GM23338 (cell line): ENCODE measurements around the gene LRP1B. TPM values are rescaled to one million over a fixed set of nuclear protein-coding genes. Genes with fewer than 3 reads are reported as not detected.

Experiments used
- ATAC-seq: fragments of 200-7000 bp; cut with Tn5 transposase; 3 replicates; pipeline ENCODE4 v1.9.1; 2020
- DNase-seq: peaks from one replicate; pipeline ENCODE4 v3.0.0-alpha.2; 2015; ENCODE audit warnings: low spot score
- H2AFZ ChIP-seq: fragments of 200-600 bp; sonication (generic); 2 replicates; pipeline ENCODE4 v1.8.0; 2016; ENCODE audit warnings: antibody characterized with exemption, mild to moderate bottlenecking, moderate library complexity
- H3F3A ChIP-seq: fragments of 200-600 bp; sonication (generic); replicated peaks from 2 replicates; pipeline ENCODE4 v1.8.0; 2017; ENCODE audit warnings: antibody characterized with exemption, mixed run types, low read depth
- H3K27ac ChIP-seq: fragments of 200-600 bp; sonication (generic); 2 replicates; pipeline ENCODE4 v1.6.1; 2016; ENCODE audit warnings: low read depth
- H3K27me3 ChIP-seq: fragments of 200-600 bp; sonication (generic); 2 replicates; pipeline ENCODE4 v1.8.0; 2016; ENCODE audit warnings: mild to moderate bottlenecking, mixed run types, moderate library complexity; ENCODE audit not compliant: insufficient read depth
- H3K36me3 ChIP-seq: fragments of 200-600 bp; sonication (generic); 2 replicates; pipeline ENCODE4 v1.8.0; 2016; ENCODE audit warnings: mild to moderate bottlenecking; ENCODE audit not compliant: insufficient read depth
- H3K4me1 ChIP-seq: fragments of 200-600 bp; sonication (generic); 2 replicates; pipeline ENCODE4 v1.8.0; 2016; ENCODE audit warnings: mild to moderate bottlenecking, moderate library complexity; ENCODE audit not compliant: insufficient read depth
- H3K4me2 ChIP-seq: fragments of 200-600 bp; sonication (generic); 2 replicates; pipeline ENCODE4 v1.7.1; 2017; ENCODE audit warnings: mixed run types
- H3K4me3 ChIP-seq: fragments of 200-600 bp; sonication (generic); 2 replicates; pipeline ENCODE4 v1.6.1; 2016; ENCODE audit warnings: mixed run types
- H3K79me2 ChIP-seq: fragments of 200-600 bp; sonication (generic); replicated peaks from 2 replicates; pipeline ENCODE4 v1.8.0; 2017; ENCODE audit warnings: mild to moderate bottlenecking; ENCODE audit not compliant: insufficient read depth
- H3K9me2 ChIP-seq: fragments of 200-600 bp; sonication (generic); 2 replicates; pipeline ENCODE4 v1.8.0; 2017; ENCODE audit not compliant: insufficient read depth
- H4K20me1 ChIP-seq: fragments of 200-600 bp; sonication (generic); replicated peaks from 2 replicates; pipeline ENCODE4 v1.8.0; 2017; ENCODE audit warnings: mild to moderate bottlenecking; ENCODE audit not compliant: insufficient read depth
- H3K27ac Mint-ChIP-seq: 2 replicates; pipeline ENCODE4 v1.8.0; 2020; ENCODE audit warnings: inconsistent platforms, mild to moderate bottlenecking, moderate library complexity, mixed read lengths
- H3K27me3 Mint-ChIP-seq: 3 replicates; pipeline ENCODE4 v1.8.0; 2022; ENCODE audit warnings: low read depth, mild to moderate bottlenecking, moderate library complexity, mixed read lengths, inconsistent platforms; ENCODE audit not compliant: insufficient read depth, poor library complexity
- H3K36me3 Mint-ChIP-seq: 3 replicates; pipeline ENCODE4 v1.8.0; 2021; ENCODE audit warnings: low read depth, mild to moderate bottlenecking, inconsistent platforms, moderate library complexity, mixed read lengths
- H3K4me1 Mint-ChIP-seq: 3 replicates; pipeline ENCODE4 v1.8.0; 2020; ENCODE audit warnings: mild to moderate bottlenecking, inconsistent platforms, mixed read lengths
- H3K4me3 Mint-ChIP-seq: 3 replicates; pipeline ENCODE4 v1.8.0; 2021; ENCODE audit warnings: moderate library complexity, mild to moderate bottlenecking, inconsistent platforms, mixed read lengths
- H3K9me3 Mint-ChIP-seq: 3 replicates; pipeline ENCODE4 v1.8.0; 2020; ENCODE audit warnings: moderate library complexity, mild to moderate bottlenecking, inconsistent platforms, mixed read lengths
- CREB1 ChIP-seq: fragments of 250-450 bp; sonication (Bioruptor Pico); IDR thresholded peaks from 2 replicates; pipeline ENCODE4 v1.5.0; 2020; ENCODE audit warnings: low read depth, mild to moderate bottlenecking, moderate library complexity
- STAT1 ChIP-seq: IDR thresholded peaks from one replicate; pipeline ENCODE4 v1.6.1; 2016; ENCODE audit warnings: antibody characterized with exemption; ENCODE audit not compliant: unreplicated experiment
- ZNF114 ChIP-seq: fragments of 250-450 bp; sonication (Bioruptor Pico); IDR thresholded peaks from 2 replicates; pipeline ENCODE4 v1.5.0; 2020; ENCODE audit warnings: mild to moderate bottlenecking, moderate library complexity
- polyA plus RNA-seq: library from polyadenylated mRNA; unstranded; fragments of >200 nt; fragmentation: Nextera tagmentation; extraction: Ambion mirVana; gene quantifications from 2 replicates; pipeline ENCODE4 v1.2.1, GENCODE V29; 2016
- total RNA-seq: library from RNA; depleted of rRNA; stranded (reverse); fragments of >200 nt; shearing (Covaris generic); gene quantifications from 2 replicates; pipeline ENCODE4 v1.2.3, GENCODE V29; 2014
- TF ChIP-seq, protein P1 (sequence below): fragments of 250-450 bp; sonication (Bioruptor Pico); IDR thresholded peaks from 2 replicates; pipeline ENCODE4 v1.5.0; 2020; ENCODE audit warnings: mild to moderate bottlenecking, moderate library complexity
- TF ChIP-seq, protein P2 (sequence below), 2 experiments: fragments of 200-600 bp in 1 of 2; sonication (generic) in 1 of 2; conservative IDR thresholded peaks; 2 replicates each; pipeline versions ENCODE4 v1.5.1 to v1.6.1; 2016 to 2017; ENCODE audit warnings: antibody characterized with exemption in 2 of 2, low read depth in 2 of 2, mild to moderate bottlenecking in 2 of 2, moderate library complexity in 1 of 2

Gene LRP1B
- total and polyA plus RNA-seq, 2 experiments from 2014 or later = 0.15 to 0.97 TPM

DNA sequence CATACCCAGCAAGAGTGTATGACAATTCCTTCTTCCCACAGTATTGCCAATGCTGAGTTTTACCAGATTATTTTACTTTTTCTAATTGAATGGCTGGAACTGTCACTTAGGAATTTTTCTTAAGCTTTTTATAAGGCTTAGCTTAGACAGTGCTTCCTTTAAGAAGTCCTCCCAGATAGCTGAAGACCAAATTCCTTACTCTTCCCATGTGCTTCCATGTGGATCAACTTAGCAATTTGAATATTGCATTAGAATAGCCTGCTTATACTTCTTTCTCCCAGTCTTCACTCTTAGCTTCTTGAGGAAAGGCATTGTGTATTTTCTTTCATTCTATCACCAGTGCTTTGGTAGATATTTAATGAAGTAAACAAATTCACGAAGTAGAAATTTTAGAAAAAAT, 1144.4 kb downstream of the LRP1B start:
- Histone ChIP-seq H3F3A (no peaks in the 10 kb centered on the region), H2AFZ (no peak overlapping the region), H3K27me3 (no peaks in the 10 kb centered on the region), H4K20me1 (no peaks in the 10 kb centered on the region), H3K27ac (no peak overlapping the region), H3K36me3 (no peaks in the 10 kb centered on the region), H3K79me2 (no peaks in the 10 kb centered on the region), H3K4me1 (peaks cover 11% of the 10 kb centered on the region), H3K9me2 (no peaks in the 10 kb centered on the region), H3K4me3 (no peak overlapping the region), H3K4me2 (no peak overlapping the region)
- Mint-ChIP-seq H3K4me1 (peaks cover 7% of the 10 kb centered on the region), H3K27ac (no peak overlapping the region), H3K27me3 (peaks cover 2% of the 10 kb centered on the region), H3K36me3 (no peaks in the 10 kb centered on the region), H3K4me3 (no peak overlapping the region), H3K9me3 (no peaks in the 10 kb centered on the region)
- peak; percentile 38 for ATAC-seq
- DNase-seq = no peak
- TF ChIP-seq STAT1 = no peak
- TF ChIP-seq, protein P1, sequence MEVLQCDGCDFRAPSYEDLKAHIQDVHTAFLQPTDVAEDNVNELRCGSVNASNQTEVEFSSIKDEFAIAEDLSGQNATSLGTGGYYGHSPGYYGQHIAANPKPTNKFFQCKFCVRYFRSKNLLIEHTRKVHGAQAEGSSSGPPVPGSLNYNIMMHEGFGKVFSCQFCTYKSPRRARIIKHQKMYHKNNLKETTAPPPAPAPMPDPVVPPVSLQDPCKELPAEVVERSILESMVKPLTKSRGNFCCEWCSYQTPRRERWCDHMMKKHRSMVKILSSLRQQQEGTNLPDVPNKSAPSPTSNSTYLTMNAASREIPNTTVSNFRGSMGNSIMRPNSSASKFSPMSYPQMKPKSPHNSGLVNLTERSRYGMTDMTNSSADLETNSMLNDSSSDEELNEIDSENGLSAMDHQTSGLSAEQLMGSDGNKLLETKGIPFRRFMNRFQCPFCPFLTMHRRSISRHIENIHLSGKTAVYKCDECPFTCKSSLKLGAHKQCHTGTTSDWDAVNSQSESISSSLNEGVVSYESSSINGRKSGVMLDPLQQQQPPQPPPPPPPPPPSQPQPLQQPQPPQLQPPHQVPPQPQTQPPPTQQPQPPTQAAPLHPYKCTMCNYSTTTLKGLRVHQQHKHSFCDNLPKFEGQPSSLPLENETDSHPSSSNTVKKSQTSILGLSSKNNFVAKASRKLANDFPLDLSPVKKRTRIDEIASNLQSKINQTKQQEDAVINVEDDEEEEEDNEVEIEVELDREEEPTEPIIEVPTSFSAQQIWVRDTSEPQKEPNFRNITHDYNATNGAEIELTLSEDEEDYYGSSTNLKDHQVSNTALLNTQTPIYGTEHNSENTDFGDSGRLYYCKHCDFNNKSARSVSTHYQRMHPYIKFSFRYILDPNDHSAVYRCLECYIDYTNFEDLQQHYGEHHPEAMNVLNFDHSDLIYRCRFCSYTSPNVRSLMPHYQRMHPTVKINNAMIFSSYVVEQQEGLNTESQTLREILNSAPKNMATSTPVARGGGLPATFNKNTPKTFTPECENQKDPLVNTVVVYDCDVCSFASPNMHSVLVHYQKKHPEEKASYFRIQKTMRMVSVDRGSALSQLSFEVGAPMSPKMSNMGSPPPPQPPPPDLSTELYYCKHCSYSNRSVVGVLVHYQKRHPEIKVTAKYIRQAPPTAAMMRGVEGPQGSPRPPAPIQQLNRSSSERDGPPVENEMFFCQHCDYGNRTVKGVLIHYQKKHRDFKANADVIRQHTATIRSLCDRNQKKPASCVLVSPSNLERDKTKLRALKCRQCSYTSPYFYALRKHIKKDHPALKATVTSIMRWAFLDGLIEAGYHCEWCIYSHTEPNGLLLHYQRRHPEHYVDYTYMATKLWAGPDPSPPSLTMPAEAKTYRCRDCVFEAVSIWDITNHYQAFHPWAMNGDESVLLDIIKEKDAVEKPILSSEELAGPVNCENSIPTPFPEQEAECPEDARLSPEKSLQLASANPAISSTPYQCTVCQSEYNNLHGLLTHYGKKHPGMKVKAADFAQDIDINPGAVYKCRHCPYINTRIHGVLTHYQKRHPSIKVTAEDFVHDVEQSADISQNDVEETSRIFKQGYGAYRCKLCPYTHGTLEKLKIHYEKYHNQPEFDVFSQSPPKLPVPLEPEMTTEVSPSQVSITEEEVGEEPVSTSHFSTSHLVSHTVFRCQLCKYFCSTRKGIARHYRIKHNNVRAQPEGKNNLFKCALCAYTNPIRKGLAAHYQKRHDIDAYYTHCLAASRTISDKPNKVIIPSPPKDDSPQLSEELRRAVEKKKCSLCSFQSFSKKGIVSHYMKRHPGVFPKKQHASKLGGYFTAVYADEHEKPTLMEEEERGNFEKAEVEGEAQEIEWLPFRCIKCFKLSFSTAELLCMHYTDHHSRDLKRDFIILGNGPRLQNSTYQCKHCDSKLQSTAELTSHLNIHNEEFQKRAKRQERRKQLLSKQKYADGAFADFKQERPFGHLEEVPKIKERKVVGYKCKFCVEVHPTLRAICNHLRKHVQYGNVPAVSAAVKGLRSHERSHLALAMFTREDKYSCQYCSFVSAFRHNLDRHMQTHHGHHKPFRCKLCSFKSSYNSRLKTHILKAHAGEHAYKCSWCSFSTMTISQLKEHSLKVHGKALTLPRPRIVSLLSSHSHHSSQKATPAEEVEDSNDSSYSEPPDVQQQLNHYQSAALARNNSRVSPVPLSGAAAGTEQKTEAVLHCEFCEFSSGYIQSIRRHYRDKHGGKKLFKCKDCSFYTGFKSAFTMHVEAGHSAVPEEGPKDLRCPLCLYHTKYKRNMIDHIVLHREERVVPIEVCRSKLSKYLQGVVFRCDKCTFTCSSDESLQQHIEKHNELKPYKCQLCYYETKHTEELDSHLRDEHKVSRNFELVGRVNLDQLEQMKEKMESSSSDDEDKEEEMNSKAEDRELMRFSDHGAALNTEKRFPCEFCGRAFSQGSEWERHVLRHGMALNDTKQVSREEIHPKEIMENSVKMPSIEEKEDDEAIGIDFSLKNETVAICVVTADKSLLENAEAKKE (CRISPR knock-in tag) = peak; percentile 94
- TF ChIP-seq, protein P2, sequence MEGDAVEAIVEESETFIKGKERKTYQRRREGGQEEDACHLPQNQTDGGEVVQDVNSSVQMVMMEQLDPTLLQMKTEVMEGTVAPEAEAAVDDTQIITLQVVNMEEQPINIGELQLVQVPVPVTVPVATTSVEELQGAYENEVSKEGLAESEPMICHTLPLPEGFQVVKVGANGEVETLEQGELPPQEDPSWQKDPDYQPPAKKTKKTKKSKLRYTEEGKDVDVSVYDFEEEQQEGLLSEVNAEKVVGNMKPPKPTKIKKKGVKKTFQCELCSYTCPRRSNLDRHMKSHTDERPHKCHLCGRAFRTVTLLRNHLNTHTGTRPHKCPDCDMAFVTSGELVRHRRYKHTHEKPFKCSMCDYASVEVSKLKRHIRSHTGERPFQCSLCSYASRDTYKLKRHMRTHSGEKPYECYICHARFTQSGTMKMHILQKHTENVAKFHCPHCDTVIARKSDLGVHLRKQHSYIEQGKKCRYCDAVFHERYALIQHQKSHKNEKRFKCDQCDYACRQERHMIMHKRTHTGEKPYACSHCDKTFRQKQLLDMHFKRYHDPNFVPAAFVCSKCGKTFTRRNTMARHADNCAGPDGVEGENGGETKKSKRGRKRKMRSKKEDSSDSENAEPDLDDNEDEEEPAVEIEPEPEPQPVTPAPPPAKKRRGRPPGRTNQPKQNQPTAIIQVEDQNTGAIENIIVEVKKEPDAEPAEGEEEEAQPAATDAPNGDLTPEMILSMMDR (conservative IDR thresholded peaks at IDR 0.05; ENCODE audit: low read depth in 2 of 2) = no peak

DNA sequence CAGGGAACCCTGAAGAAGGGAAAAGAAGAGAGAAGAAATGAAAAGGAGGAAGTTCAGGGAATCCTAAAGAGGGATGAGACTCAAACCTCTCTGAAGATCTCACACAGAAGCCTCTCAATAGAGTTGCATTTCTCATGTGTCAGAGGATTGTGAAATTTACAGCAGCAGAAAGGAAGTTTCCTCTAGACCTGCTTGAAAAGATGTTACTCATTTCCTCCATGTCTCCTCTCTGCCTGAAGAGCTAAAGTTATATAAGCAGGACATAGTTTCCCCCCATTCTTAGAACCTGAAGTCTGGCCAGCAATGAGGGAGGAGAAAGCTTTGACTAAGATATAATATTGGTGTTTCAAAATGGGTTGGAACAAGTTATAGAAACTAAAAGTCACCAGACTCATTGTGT, 1155.6 kb downstream of the LRP1B start:
- Histone ChIP-seq H3K4me1 (peaks cover 17% of the 10 kb centered on the region), H3K9me2 (no peaks in the 10 kb centered on the region; the same call in 1 of the 2 replicates), H3K27ac (no peak overlapping the region), H3K79me2 (no peaks in the 10 kb centered on the region), H2AFZ (no peak overlapping the region; the same call in 1 of the 2 replicates), H3K27me3 (no peaks in the 10 kb centered on the region), H3F3A (no peaks in the 10 kb centered on the region), H3K36me3 (no peaks in the 10 kb centered on the region), H4K20me1 (no peaks in the 10 kb centered on the region), H3K4me2 (no peak overlapping the region), H3K4me3 (no peak overlapping the region)
- no peak for DNase-seq
- Mint-ChIP-seq H3K4me1 (peaks cover 10% of the 10 kb centered on the region), H3K9me3 (peaks cover 3% of the 10 kb centered on the region), H3K27ac (no peak overlapping the region), H3K4me3 (no peak overlapping the region), H3K36me3 (peaks cover under 1% of the 10 kb centered on the region; the same call in 2 of the 3 replicates), H3K27me3 (peaks cover 2% of the 10 kb centered on the region)
- TF ChIP-seq ZNF114 (CRISPR knock-in tag) (no peak), CREB1 (no peak)
- no peak for ATAC-seq
